ENCODE data around the gene TRIM4.

DNA sequence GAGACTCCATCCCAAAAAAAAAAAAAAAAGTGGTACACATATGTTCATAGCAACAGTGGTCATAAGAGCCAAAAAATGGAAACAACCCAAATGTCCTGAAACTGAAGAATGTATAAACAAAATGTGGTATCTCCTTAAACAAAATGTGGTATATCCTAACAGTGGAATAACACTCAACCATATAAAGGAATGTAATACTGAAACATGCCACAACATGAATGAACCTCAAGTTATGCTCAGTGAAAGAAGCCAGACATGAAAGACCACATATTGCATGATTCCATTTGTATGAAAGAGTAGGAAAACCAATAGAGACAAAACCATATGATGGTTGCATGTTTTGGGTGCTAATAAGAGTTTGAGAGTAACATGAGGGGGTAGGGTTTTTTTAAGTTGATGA, 7.0 kb upstream of the TRIM4 start:
- TF ChIP-seq, protein P1, sequence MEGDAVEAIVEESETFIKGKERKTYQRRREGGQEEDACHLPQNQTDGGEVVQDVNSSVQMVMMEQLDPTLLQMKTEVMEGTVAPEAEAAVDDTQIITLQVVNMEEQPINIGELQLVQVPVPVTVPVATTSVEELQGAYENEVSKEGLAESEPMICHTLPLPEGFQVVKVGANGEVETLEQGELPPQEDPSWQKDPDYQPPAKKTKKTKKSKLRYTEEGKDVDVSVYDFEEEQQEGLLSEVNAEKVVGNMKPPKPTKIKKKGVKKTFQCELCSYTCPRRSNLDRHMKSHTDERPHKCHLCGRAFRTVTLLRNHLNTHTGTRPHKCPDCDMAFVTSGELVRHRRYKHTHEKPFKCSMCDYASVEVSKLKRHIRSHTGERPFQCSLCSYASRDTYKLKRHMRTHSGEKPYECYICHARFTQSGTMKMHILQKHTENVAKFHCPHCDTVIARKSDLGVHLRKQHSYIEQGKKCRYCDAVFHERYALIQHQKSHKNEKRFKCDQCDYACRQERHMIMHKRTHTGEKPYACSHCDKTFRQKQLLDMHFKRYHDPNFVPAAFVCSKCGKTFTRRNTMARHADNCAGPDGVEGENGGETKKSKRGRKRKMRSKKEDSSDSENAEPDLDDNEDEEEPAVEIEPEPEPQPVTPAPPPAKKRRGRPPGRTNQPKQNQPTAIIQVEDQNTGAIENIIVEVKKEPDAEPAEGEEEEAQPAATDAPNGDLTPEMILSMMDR (conservative IDR thresholded peaks at IDR 0.05; ENCODE audit: low read depth in 2 of 2): no peak
- TF ChIP-seq, protein P2, sequence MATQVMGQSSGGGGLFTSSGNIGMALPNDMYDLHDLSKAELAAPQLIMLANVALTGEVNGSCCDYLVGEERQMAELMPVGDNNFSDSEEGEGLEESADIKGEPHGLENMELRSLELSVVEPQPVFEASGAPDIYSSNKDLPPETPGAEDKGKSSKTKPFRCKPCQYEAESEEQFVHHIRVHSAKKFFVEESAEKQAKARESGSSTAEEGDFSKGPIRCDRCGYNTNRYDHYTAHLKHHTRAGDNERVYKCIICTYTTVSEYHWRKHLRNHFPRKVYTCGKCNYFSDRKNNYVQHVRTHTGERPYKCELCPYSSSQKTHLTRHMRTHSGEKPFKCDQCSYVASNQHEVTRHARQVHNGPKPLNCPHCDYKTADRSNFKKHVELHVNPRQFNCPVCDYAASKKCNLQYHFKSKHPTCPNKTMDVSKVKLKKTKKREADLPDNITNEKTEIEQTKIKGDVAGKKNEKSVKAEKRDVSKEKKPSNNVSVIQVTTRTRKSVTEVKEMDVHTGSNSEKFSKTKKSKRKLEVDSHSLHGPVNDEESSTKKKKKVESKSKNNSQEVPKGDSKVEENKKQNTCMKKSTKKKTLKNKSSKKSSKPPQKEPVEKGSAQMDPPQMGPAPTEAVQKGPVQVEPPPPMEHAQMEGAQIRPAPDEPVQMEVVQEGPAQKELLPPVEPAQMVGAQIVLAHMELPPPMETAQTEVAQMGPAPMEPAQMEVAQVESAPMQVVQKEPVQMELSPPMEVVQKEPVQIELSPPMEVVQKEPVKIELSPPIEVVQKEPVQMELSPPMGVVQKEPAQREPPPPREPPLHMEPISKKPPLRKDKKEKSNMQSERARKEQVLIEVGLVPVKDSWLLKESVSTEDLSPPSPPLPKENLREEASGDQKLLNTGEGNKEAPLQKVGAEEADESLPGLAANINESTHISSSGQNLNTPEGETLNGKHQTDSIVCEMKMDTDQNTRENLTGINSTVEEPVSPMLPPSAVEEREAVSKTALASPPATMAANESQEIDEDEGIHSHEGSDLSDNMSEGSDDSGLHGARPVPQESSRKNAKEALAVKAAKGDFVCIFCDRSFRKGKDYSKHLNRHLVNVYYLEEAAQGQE (IDR thresholded peaks at IDR 0.05; ENCODE audit: unreplicated experiment): no peak
- TF ChIP-seq EZH2phosphoT487 (IDR thresholded peaks at IDR 0.05; ENCODE audit: unreplicated experiment) (no peak), POLR2AphosphoS5 (IDR thresholded peaks at IDR 0.05; ENCODE audit: low read depth) (no peak), EZH2 (IDR thresholded peaks at IDR 0.05; ENCODE audit: low read depth, unreplicated experiment) (no peak)
- TF ChIP-seq, protein P3, sequence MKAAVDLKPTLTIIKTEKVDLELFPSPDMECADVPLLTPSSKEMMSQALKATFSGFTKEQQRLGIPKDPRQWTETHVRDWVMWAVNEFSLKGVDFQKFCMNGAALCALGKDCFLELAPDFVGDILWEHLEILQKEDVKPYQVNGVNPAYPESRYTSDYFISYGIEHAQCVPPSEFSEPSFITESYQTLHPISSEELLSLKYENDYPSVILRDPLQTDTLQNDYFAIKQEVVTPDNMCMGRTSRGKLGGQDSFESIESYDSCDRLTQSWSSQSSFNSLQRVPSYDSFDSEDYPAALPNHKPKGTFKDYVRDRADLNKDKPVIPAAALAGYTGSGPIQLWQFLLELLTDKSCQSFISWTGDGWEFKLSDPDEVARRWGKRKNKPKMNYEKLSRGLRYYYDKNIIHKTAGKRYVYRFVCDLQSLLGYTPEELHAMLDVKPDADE (IDR thresholded peaks at IDR 0.05): no peak
